Limb (tissue), 2 donors: ENCODE results near the gene NOD1.
"Not testable (repeated sequence)": the region's sequence is repeated elsewhere in the genome, so short reads cannot be mapped to it uniquely, and the experiment has no call there.

Source experiments
- DNase-seq, 2 donors: peaks; one replicate each; pipeline ENCODE4 v3.0.0-alpha.2; 2016; ENCODE audit errors: extremely low spot score in 2 of 2

NOD1 gene

GRCh38 chr7:30478349-30479201 is at the start of gene NOD1:
Gene NOD1, minus strand, starts transcription at chr7:30478784. Its CDS starts 21,863 bp downstream, at chr7:30456921.
- DNase-seq: peak; percentile 66 to 84

GRCh38 chr7:30527297-30527696 is 48.7 kb upstream of the NOD1 start:
- DNase-seq: not testable (repeated sequence)

GRCh38 chr7:30526163-30526562 is 47.6 kb upstream of the NOD1 start:
- no peak for DNase-seq

- DNase-seq: no peak
Measured at GRCh38 chr7:30525429-30525828, 46.8 kb upstream of the NOD1 start.

GRCh38 chr7:30524545-30524944 is 46.0 kb upstream of the NOD1 start:
- no peak for DNase-seq

- no peak for DNase-seq
Measured at GRCh38 chr7:30523466-30523865, 44.9 kb upstream of the NOD1 start.

- DNase-seq: no peak
Measured at GRCh38 chr7:30522159-30522558, 43.6 kb upstream of the NOD1 start.

GRCh38 chr7:30521532-30521931 is 42.9 kb upstream of the NOD1 start:
- no peak for DNase-seq

- DNase-seq: no peak
Measured at GRCh38 chr7:30519122-30519521, 40.5 kb upstream of the NOD1 start.

GRCh38 chr7:30515761-30516160 is 37.2 kb upstream of the NOD1 start:
- DNase-seq: no peak

- no peak for DNase-seq
Measured at GRCh38 chr7:30514776-30515175, 36.2 kb upstream of the NOD1 start.

GRCh38 chr7:30514177-30514576 is 35.6 kb upstream of the NOD1 start:
- no peak for DNase-seq

GRCh38 chr7:30513762-30514161 is 35.2 kb upstream of the NOD1 start:
- no peak for DNase-seq

- no peak for DNase-seq
Measured at GRCh38 chr7:30511973-30512662, 33.5 kb upstream of the NOD1 start.

- DNase-seq: no peak
Measured at GRCh38 chr7:30511494-30511893, 32.9 kb upstream of the NOD1 start.

GRCh38 chr7:30510124-30511075 is 31.8 kb upstream of the NOD1 start:
- DNase-seq: peak in 1 of 2 donors; percentile 35

GRCh38 chr7:30509171-30509857 is 30.7 kb upstream of the NOD1 start:
- DNase-seq: not testable (repeated sequence)

GRCh38 chr7:30507346-30507900 is 28.8 kb upstream of the NOD1 start:
- not testable (repeated sequence) for DNase-seq

GRCh38 chr7:30505174-30505697 is 26.7 kb upstream of the NOD1 start:
- no peak for DNase-seq
